HUES48 (cell line): Measurements from ENCODE around the gene RTEL1.
"Not testable (repeated sequence)": the region's sequence is repeated elsewhere in the genome, so short reads cannot be mapped to it uniquely, and the experiment has no call there.

ENCODE experiments used
- H3K27ac ChIP-seq: one replicate; pipeline ENCODE4 v1.7.0; 2013; ENCODE audit warnings: low read depth, low read length, inconsistent platforms
- H3K27me3 ChIP-seq: 2 replicates; pipeline ENCODE4 v1.6.1; 2013; ENCODE audit warnings: mild to moderate bottlenecking, low read length; ENCODE audit not compliant: control insufficient read depth, insufficient read depth
- H3K36me3 ChIP-seq: 2 replicates; pipeline ENCODE4 v1.6.1; 2013; ENCODE audit warnings: low read length; ENCODE audit not compliant: control insufficient read depth, insufficient read depth
- H3K4me1 ChIP-seq: 2 replicates; pipeline ENCODE4 v1.6.1; 2013; ENCODE audit warnings: mild to moderate bottlenecking, low read length; ENCODE audit not compliant: control insufficient read depth, insufficient read depth
- H3K4me3 ChIP-seq: 2 replicates; pipeline ENCODE4 v1.5.1; 2013; ENCODE audit warnings: mild to moderate bottlenecking, low read depth, low read length
- H3K9ac ChIP-seq: 2 replicates; pipeline ENCODE4 v1.6.1; 2013; ENCODE audit warnings: mild to moderate bottlenecking, low read depth, low read length, moderate library complexity
- H3K9me3 ChIP-seq: 2 replicates; pipeline ENCODE4 v1.6.1; 2013; ENCODE audit warnings: low read length; ENCODE audit not compliant: control insufficient read depth, insufficient read depth

RTEL1 gene

GRCh38 chr20:63714858-63715257 lies 56.7 kb downstream of the RTEL1 start:
- H3K27ac ChIP-seq = no peak overlapping the region
- no peaks in the 10 kb centered on the region for H3K4me1 ChIP-seq
- H3K36me3 ChIP-seq = peaks cover 36% of the 10 kb centered on the region
- H3K27me3 ChIP-seq = no peaks in the 10 kb centered on the region
- H3K9me3 ChIP-seq = no peaks in the 10 kb centered on the region
- H3K9ac ChIP-seq = no peak overlapping the region
- no peak overlapping the region for H3K4me3 ChIP-seq

GRCh38 chr20:63718996-63719395 lies 60.9 kb downstream of the RTEL1 start:
- no peaks in the 10 kb centered on the region for H3K27me3 ChIP-seq
- H3K9me3 ChIP-seq = no peaks in the 10 kb centered on the region

GRCh38 chr20:63722967-63723622 lies 65.0 kb downstream of the RTEL1 start:
- not testable (repeated sequence) for H3K27me3 ChIP-seq, H3K9me3 ChIP-seq, H3K9ac ChIP-seq, H3K4me1 ChIP-seq, H3K4me3 ChIP-seq, H3K27ac ChIP-seq
- peaks cover 16% of the 10 kb centered on the region for H3K36me3 ChIP-seq

More at GRCh38 chr20:63718996-63719395, 60.9 kb downstream of the RTEL1 start:
- H3K27ac ChIP-seq = no peak overlapping the region
- no peaks in the 10 kb centered on the region for H3K4me1 ChIP-seq
- no peak overlapping the region for H3K9ac ChIP-seq
- H3K36me3 ChIP-seq = peaks cover 30% of the 10 kb centered on the region
- no peak overlapping the region for H3K4me3 ChIP-seq

GRCh38 chr20:63730189-63730733 lies 72.1 kb downstream of the RTEL1 start:
- not testable (repeated sequence) for H3K9ac ChIP-seq, H3K9me3 ChIP-seq, H3K27me3 ChIP-seq, H3K4me1 ChIP-seq, H3K27ac ChIP-seq, H3K4me3 ChIP-seq
- H3K36me3 ChIP-seq = peaks cover 28% of the 10 kb centered on the region

- H3K27me3 ChIP-seq = no peaks in the 10 kb centered on the region
- no peaks in the 10 kb centered on the region for H3K4me1 ChIP-seq
- no peak overlapping the region for H3K27ac ChIP-seq
- no peaks in the 10 kb centered on the region for H3K9me3 ChIP-seq
- peaks cover 38% of the 10 kb centered on the region for H3K36me3 ChIP-seq
- H3K9ac ChIP-seq = no peak overlapping the region
- no peak overlapping the region for H3K4me3 ChIP-seq
These were observed 73.3 kb downstream of the RTEL1 start for GRCh38 chr20:63731410-63731809.

GRCh38 chr20:63732118-63733095 lies 74.3 kb downstream of the RTEL1 start:
- Histone ChIP-seq H3K36me3 (peaks cover 38% of the 10 kb centered on the region), H3K27ac (no peak overlapping the region), H3K9me3 (no peaks in the 10 kb centered on the region), H3K4me1 (no peaks in the 10 kb centered on the region; the same call in 1 of the 2 replicates), H3K27me3 (no peaks in the 10 kb centered on the region), H3K9ac (no peak overlapping the region), H3K4me3 (no peak overlapping the region)

- Histone ChIP-seq H3K27me3 (no peaks in the 10 kb centered on the region), H3K9me3 (no peaks in the 10 kb centered on the region), H3K4me3 (no peak overlapping the region), H3K36me3 (peaks cover 38% of the 10 kb centered on the region), H3K27ac (no peak overlapping the region), H3K4me1 (no peaks in the 10 kb centered on the region; the same call in 1 of the 2 replicates), H3K9ac (no peak overlapping the region)
These were observed 75.0 kb downstream of the RTEL1 start for GRCh38 chr20:63733117-63733516.

GRCh38 chr20:63733579-63734081 lies 75.5 kb downstream of the RTEL1 start:
- Histone ChIP-seq H3K9me3 (no peaks in the 10 kb centered on the region), H3K9ac (no peak overlapping the region), H3K36me3 (peaks cover 38% of the 10 kb centered on the region), H3K4me3 (no peak overlapping the region), H3K27ac (no peak overlapping the region), H3K27me3 (no peaks in the 10 kb centered on the region), H3K4me1 (peaks cover 5% of the 10 kb centered on the region; the same call in 1 of the 2 replicates)

- Histone ChIP-seq H3K9ac (no peak overlapping the region), H3K9me3 (no peaks in the 10 kb centered on the region), H3K27me3 (no peaks in the 10 kb centered on the region), H3K27ac (no peak overlapping the region), H3K36me3 (peaks cover 38% of the 10 kb centered on the region), H3K4me3 (no peak overlapping the region), H3K4me1 (peaks cover 6% of the 10 kb centered on the region; the same call in 1 of the 2 replicates)
These were observed 76.2 kb downstream of the RTEL1 start for GRCh38 chr20:63734111-63734945.
